Stomach (tissue), 9 donors: Measurements from ENCODE around the gene PLA2G3. TPM values are rescaled to one million over a fixed set of nuclear protein-coding genes. Genes with fewer than 3 reads are reported as not detected.
A peak's percentile ranks its signal among the peaks of the same experiment; 100 is the strongest.

Source experiments
- DNase-seq, 2 donors: peaks; one replicate each; pipeline versions ENCODE4 v3.0.0 to v3.0.0-alpha.2; 2013 to 2019
- H3K27ac ChIP-seq, 5 donors: fragments of 200-600 bp in 4 of 5; sonication (generic) in 4 of 5; one replicate each; pipeline ENCODE4 v1.5.1; 2013 to 2019; ENCODE audit warnings: mild to moderate bottlenecking in 1 of 5, moderate library complexity in 1 of 5
- H3K27me3 ChIP-seq, 3 donors: fragments of 200-600 bp; sonication (generic); one replicate each; pipeline ENCODE4 v1.5.1; 2017 to 2019; ENCODE audit warnings: mixed run types in 1 of 3
- H3K36me3 ChIP-seq, 4 donors: fragments of 200-600 bp; sonication (generic); 1 replicate in 3 of 4; 2 replicates in 1 of 4; pipeline ENCODE4 v1.5.1; 2016 to 2019
- H3K4me1 ChIP-seq, 4 donors: fragments of 200-600 bp; sonication (generic); one replicate each; pipeline ENCODE4 v1.5.1; 2016 to 2019
- H3K4me3 ChIP-seq, 4 donors: fragments of 200-600 bp; sonication (generic) in 3 of 4; one replicate each; pipeline ENCODE4 v1.5.1; 2016 to 2019; ENCODE audit warnings: mild to moderate bottlenecking in 1 of 4
- H3K9me3 ChIP-seq, 4 donors: fragments of 200-600 bp; sonication (generic); one replicate each; pipeline ENCODE4 v1.5.1; 2016 to 2019
- CTCF ChIP-seq, 7 experiments: fragments of 450-650 bp in 4 of 7; fragments of 200-600 bp in 3 of 7; sonication (generic) in 3 of 7; IDR thresholded peaks; one replicate each; pipeline ENCODE4 v1.5.1; 2016 to 2019; ENCODE audit warnings: antibody characterized with exemption in 7 of 7, control low read depth in 2 of 7, mild to moderate bottlenecking in 1 of 7
- EP300 ChIP-seq: sonication (generic); formaldehyde crosslinking; IDR thresholded peaks from one replicate; pipeline ENCODE4 v1.6.1; 2017; ENCODE audit warnings: antibody characterized with exemption
- POLR2A ChIP-seq, 4 donors: fragments of 450-650 bp; IDR thresholded peaks; one replicate each; pipeline ENCODE4 v1.6.1; 2016; ENCODE audit warnings: antibody characterized with exemption in 4 of 4, control low read depth in 2 of 4, mild to moderate bottlenecking in 1 of 4, moderate library complexity in 1 of 4
- POLR2AphosphoS5 ChIP-seq, 3 donors: sonication (generic); formaldehyde crosslinking; IDR thresholded peaks; one replicate each; pipeline ENCODE4 v1.6.1; 2016; ENCODE audit warnings: antibody characterized with exemption in 3 of 3
- WGBS, 5 donors: extraction: QIAGEN DNeasy Blood & Tissue Kit in 3 of 5; methylation state at CpG; one replicate each; pipeline versions ENCODE4 v1.1.5 to v1.1.7; 2013 to 2018; 5-methylcytosine and 5-hydroxymethylcytosine counted together
- intact Hi-C: fragments of 100-400 bp; cut with DNase I; formaldehyde crosslinking; loops from one replicate; pipeline ENCODE4 v1.15.1; 2023; ENCODE audit warnings: low total_unique reads
- polyA plus RNA-seq, 3 donors: library from polyadenylated mRNA; stranded (reverse); fragments of 200-250 nt; gene quantifications; one replicate each; pipeline ENCODE4 v1.2.3, GENCODE V29; 2013
- total RNA-seq, 5 donors: library from RNA; depleted of rRNA; stranded (reverse); fragments of >200 nt; gene quantifications; one replicate each; pipeline versions ENCODE4 v1.1.0 to v1.2.3, GENCODE V29; 2014 to 2016
- donor health status: healthy with polysubstance abuse.
- donor health status: Bipolar disorder and iron deficiency.
- donor health status: healthy.

PLA2G3 gene
- total and polyA plus RNA-seq, 8 donors = 0.75 to 2.5 TPM; not detected in 6

- intact Hi-C loops = loop anchor here (10.0 kb wide), 1 partner anchor 197 kb away; no protein-coding TSS in a partner anchor
- no peaks in the 10 kb centered on the region for H3K9me3 ChIP-seq
Observed at GRCh38 chr22:31141551-31141950, 1.2 kb upstream of the PLA2G3 start.

GRCh38 chr22:31140746-31141145 is 438 bp upstream of the PLA2G3 start:
- Histone ChIP-seq H3K9me3 (no peaks in the 10 kb centered on the region), H3K4me1 (peaks cover 0 to 15% (median 13%) of the 10 kb centered on the region in 4 donors), H3K36me3 (no peaks in the 10 kb centered on the region), H3K4me3 (no peak overlapping the region), H3K27me3 (peaks cover 0 to 23% (median 9%) of the 10 kb centered on the region in 3 donors), H3K27ac (peak overlapping the region in 3 of 5 donors; percentile 1 to 41 (median 32))
- no peak for TF ChIP-seq CTCF (IDR thresholded peaks at IDR 0.05)
- TF ChIP-seq POLR2AphosphoS5 (IDR thresholded peaks at IDR 0.05) = no peak
- TF ChIP-seq EP300 = no peak
- TF ChIP-seq POLR2A (IDR thresholded peaks at IDR 0.05) = no peak
- intact Hi-C loops = loop anchor here (10.0 kb wide), 1 partner anchor 196 kb away; no protein-coding TSS in a partner anchor
- peak in 1 of 2 donors; percentile 57 for DNase-seq
- WGBS, 5 donors = 45 to 71% (median 52%) methylated on average over 3 to 5 of the region's 5 CpGs

More at GRCh38 chr22:31141551-31141950, 1.2 kb upstream of the PLA2G3 start:
- Histone ChIP-seq H3K27me3 (peaks cover 0 to 23% (median 9%) of the 10 kb centered on the region in 3 donors), H3K27ac (no peak overlapping the region), H3K4me3 (no peak overlapping the region), H3K36me3 (no peaks in the 10 kb centered on the region), H3K4me1 (peaks cover 0 to 15% (median 13%) of the 10 kb centered on the region in 4 donors)
- TF ChIP-seq POLR2A (IDR thresholded peaks at IDR 0.05) (no peak), CTCF (IDR thresholded peaks at IDR 0.05) (no peak), EP300 (no peak), POLR2AphosphoS5 (IDR thresholded peaks at IDR 0.05) (no peak)
- no peak for DNase-seq
- WGBS, 5 donors = 88 to 98% (median 92%) methylated on average over 2 of the region's 2 CpGs

- Histone ChIP-seq H3K27me3 (peaks cover 0 to 23% (median 9%) of the 10 kb centered on the region in 3 donors), H3K4me3 (no peak overlapping the region), H3K9me3 (no peaks in the 10 kb centered on the region), H3K27ac (no peak overlapping the region), H3K4me1 (peaks cover 0 to 15% (median 13%) of the 10 kb centered on the region in 4 donors), H3K36me3 (no peaks in the 10 kb centered on the region)
- TF ChIP-seq POLR2A (IDR thresholded peaks at IDR 0.05) = no peak
- intact Hi-C loops = no loop called here
- 38 to 72% (median 51%) methylated on average over 3 of the region's 3 CpGs for WGBS, 5 donors
- no peak for DNase-seq
Observed at GRCh38 chr22:31139066-31139465, 1.2 kb downstream of the PLA2G3 start.

- Histone ChIP-seq H3K9me3 (no peaks in the 10 kb centered on the region), H3K27me3 (peaks cover 0 to 23% (median 9%) of the 10 kb centered on the region in 3 donors), H3K4me3 (no peak overlapping the region), H3K27ac (no peak overlapping the region), H3K4me1 (peaks cover 0 to 15% (median 13%) of the 10 kb centered on the region in 4 donors), H3K36me3 (no peaks in the 10 kb centered on the region)
- WGBS, 5 donors = 67 to 85% (median 73%) methylated on average over 10 of the region's 10 CpGs
- TF ChIP-seq CTCF (IDR thresholded peaks at IDR 0.05) = no peak
- TF ChIP-seq EP300 = no peak
- no peak for TF ChIP-seq POLR2AphosphoS5 (IDR thresholded peaks at IDR 0.05)
- TF ChIP-seq POLR2A (IDR thresholded peaks at IDR 0.05) = no peak
- intact Hi-C loops = no loop called here
- DNase-seq = no peak
Observed at GRCh38 chr22:31138126-31138525, 2.2 kb downstream of the PLA2G3 start.

- H3K4me3 ChIP-seq = no peak overlapping the region
- H3K4me1 ChIP-seq = peaks cover 0 to 15% (median 13%) of the 10 kb centered on the region in 4 donors
- H3K27me3 ChIP-seq = peaks cover 0 to 23% (median 9%) of the 10 kb centered on the region in 3 donors
- H3K36me3 ChIP-seq = no peaks in the 10 kb centered on the region
- TF ChIP-seq POLR2A (IDR thresholded peaks at IDR 0.05) (no peak), EP300 (no peak), CTCF (IDR thresholded peaks at IDR 0.05) (no peak), POLR2AphosphoS5 (IDR thresholded peaks at IDR 0.05) (no peak)
- no peak for DNase-seq
- intact Hi-C loops = no loop called here
- H3K9me3 ChIP-seq = no peaks in the 10 kb centered on the region
- WGBS, 5 donors = 77 to 83% (median 77%) methylated on average over 6 to 10 of the region's 10 CpGs
- H3K27ac ChIP-seq = no peak overlapping the region
Observed at GRCh38 chr22:31137721-31138120, 2.6 kb downstream of the PLA2G3 start.
